ENCODE measurements around the gene TBCD. TPM values are rescaled to one million over a fixed set of nuclear protein-coding genes. Genes with fewer than 3 reads are reported as not detected.

TBCD gene
- total RNA-seq, 6 experiments from 2014 or later: 47.3 to 67.6 (median 62.5) TPM

DNA sequence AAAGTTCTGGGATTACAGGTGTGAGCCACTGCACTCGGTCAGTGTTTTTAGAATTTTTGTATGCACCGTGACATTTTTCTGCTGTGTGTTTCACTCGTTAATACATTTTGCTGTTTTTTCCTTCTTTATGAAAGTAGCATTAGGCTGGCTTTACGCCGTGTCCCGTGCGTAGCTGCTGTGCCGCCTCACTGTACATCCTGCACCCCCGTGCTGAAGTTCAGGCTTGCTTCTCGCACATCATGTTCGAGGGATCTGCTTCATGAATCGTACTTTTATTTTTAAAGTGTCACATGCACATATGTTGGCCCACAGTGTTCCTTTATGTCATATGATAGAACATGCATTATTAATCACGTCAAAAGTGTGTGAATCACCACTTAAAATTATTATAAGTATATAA lies 172.3 kb downstream of the TBCD start:
- Mint-ChIP-seq H3K9me3 (no peaks in the 10 kb centered on the region), H3K27me3 (ENCODE audit: insufficient read depth) (no peaks in the 10 kb centered on the region), H3K4me3 (no peak overlapping the region), H3K36me3 (ENCODE audit: low read depth) (peaks cover 21% of the 10 kb centered on the region; the same call in 1 of the 2 replicates), H3K27ac (no peak overlapping the region), H3K4me1 (ENCODE audit: low read depth) (no peaks in the 10 kb centered on the region)
- no peak for DNase-seq
- TF ChIP-seq, protein P1, sequence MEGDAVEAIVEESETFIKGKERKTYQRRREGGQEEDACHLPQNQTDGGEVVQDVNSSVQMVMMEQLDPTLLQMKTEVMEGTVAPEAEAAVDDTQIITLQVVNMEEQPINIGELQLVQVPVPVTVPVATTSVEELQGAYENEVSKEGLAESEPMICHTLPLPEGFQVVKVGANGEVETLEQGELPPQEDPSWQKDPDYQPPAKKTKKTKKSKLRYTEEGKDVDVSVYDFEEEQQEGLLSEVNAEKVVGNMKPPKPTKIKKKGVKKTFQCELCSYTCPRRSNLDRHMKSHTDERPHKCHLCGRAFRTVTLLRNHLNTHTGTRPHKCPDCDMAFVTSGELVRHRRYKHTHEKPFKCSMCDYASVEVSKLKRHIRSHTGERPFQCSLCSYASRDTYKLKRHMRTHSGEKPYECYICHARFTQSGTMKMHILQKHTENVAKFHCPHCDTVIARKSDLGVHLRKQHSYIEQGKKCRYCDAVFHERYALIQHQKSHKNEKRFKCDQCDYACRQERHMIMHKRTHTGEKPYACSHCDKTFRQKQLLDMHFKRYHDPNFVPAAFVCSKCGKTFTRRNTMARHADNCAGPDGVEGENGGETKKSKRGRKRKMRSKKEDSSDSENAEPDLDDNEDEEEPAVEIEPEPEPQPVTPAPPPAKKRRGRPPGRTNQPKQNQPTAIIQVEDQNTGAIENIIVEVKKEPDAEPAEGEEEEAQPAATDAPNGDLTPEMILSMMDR (IDR thresholded peaks at IDR 0.05): no peak

DNA sequence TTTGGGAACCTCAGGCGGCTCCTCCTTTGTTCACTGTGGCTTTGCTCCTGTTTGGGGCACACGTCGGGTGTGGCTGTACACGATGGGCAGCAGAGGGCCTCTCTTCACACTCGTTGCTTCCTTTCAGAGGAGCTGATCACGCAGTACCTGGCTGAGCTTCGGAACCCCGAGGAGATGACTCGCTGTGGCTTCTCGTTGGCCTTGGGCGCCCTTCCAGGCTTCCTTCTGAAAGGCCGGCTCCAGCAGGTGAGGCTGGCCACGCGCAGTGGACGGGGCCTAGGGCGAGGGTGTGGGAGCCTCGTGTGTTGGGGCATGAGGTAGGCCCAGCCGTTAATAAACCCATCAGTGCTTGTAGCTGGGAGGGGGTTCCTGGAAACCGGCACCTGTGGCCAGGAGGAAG lies 172.9 kb downstream of the TBCD start:
- Mint-ChIP-seq H3K4me3 (no peak overlapping the region), H3K4me1 (ENCODE audit: low read depth) (no peaks in the 10 kb centered on the region), H3K9me3 (no peaks in the 10 kb centered on the region), H3K36me3 (ENCODE audit: low read depth) (peaks cover 21% of the 10 kb centered on the region; the same call in 1 of the 2 replicates), H3K27me3 (ENCODE audit: insufficient read depth) (no peaks in the 10 kb centered on the region), H3K27ac (no peak overlapping the region)
- no peak for DNase-seq
- TF ChIP-seq, protein P1 (IDR thresholded peaks at IDR 0.05): no peak

DNA sequence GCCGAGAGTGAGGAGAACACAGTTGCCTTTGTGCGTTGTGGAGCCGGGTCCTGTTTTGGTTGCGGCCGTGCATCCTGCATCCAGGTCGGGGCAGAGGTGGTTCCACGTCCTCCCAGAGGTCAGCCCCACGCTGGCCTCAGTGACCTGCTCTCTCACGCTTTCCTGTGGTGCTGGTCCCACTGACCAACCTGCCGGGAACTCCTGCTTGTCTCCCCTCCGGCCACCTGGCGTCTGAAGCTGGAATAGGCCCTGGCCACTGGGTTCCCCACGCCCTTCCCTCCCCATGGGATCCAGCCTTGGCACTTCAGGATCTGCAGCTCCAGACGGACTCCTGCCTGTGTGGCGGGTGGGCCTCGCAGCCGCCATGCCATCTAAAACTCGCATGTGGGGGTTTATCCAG lies 173.5 kb downstream of the TBCD start:
- Mint-ChIP-seq H3K9me3 (no peaks in the 10 kb centered on the region), H3K27ac (no peak overlapping the region), H3K36me3 (ENCODE audit: low read depth) (peaks cover 21% of the 10 kb centered on the region; the same call in 1 of the 2 replicates), H3K27me3 (ENCODE audit: insufficient read depth) (no peaks in the 10 kb centered on the region), H3K4me1 (ENCODE audit: low read depth) (no peaks in the 10 kb centered on the region), H3K4me3 (no peak overlapping the region)
- TF ChIP-seq, protein P1 (IDR thresholded peaks at IDR 0.05): no peak
- no peak for DNase-seq

DNA sequence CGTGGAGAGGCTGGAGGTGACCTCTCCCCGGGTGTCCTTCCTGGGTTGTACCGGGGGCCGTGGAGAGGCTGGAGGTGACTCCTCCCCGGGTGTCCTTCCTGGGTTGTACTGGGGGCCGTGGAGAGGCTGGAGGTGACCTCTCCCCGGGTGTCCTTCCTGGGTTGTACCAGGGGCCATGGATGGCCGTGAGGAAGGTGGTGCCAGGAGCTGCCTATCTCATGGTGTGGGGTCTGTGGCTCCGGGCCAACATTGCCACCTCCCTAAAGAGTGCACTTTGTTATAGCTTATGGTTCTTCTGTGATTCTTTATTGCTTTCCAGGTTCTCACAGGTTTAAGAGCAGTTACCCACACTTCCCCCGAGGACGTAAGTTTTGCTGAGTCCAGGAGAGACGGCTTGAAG lies 174.2 kb downstream of the TBCD start:
- Mint-ChIP-seq H3K4me3 (no peak overlapping the region), H3K36me3 (ENCODE audit: low read depth) (peaks cover 26% of the 10 kb centered on the region), H3K9me3 (no peaks in the 10 kb centered on the region), H3K4me1 (ENCODE audit: low read depth) (peaks cover 2% of the 10 kb centered on the region), H3K27ac (no peak overlapping the region), H3K27me3 (ENCODE audit: insufficient read depth) (no peaks in the 10 kb centered on the region)
- DNase-seq: no peak
- TF ChIP-seq, protein P1 (IDR thresholded peaks at IDR 0.05): no peak

DNA sequence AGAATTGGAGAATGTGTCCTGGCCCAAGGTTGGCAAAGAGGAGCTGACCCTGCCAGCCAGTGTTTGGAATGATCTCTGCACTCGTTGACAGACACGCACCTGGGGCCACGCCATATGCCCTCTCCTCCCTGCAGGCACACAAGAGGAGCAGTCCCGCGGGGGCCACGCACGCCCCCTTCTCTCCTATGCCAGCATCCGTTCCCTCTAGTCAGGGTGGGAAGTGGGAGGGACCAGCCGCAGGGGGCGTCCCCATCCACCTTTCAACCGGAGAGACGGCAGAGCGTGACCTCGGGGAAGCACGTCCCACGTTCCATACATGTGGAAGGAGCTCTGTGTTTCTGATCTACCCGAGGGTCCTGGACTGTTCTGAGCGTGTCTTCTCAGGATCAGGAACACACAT lies 174.9 kb downstream of the TBCD start:
- Mint-ChIP-seq H3K9me3 (no peaks in the 10 kb centered on the region), H3K4me1 (ENCODE audit: low read depth) (peaks cover 8% of the 10 kb centered on the region), H3K27ac (no peak overlapping the region), H3K36me3 (ENCODE audit: low read depth) (peaks cover 32% of the 10 kb centered on the region), H3K4me3 (no peak overlapping the region), H3K27me3 (ENCODE audit: insufficient read depth) (no peaks in the 10 kb centered on the region)
- TF ChIP-seq, protein P1 (IDR thresholded peaks at IDR 0.05): no peak
- no peak for DNase-seq

DNA sequence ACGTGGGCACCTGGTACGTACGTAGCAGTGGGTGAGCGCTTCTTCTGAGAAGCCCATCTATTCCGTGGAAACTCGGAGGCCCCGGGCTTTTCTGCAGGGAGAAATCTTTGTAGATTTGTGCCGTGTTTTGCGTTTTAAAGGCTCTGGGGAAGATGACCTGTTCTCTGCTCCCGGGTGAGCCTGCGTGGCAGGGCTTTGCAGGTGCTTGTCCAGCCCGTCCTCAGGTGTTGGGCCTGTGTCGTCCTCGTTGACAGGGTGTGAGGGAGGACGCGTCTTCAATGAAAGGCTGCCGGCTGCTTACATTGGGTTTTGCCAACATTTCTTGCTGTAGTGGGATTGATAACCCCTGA lies 175.4 kb downstream of the TBCD start:
- TF ChIP-seq, protein P1 (IDR thresholded peaks at IDR 0.05): no peak
- Mint-ChIP-seq H3K9me3 (no peaks in the 10 kb centered on the region), H3K4me3 (no peak overlapping the region), H3K27me3 (ENCODE audit: insufficient read depth) (no peaks in the 10 kb centered on the region), H3K27ac (no peak overlapping the region), H3K4me1 (ENCODE audit: low read depth) (peaks cover 14% of the 10 kb centered on the region), H3K36me3 (ENCODE audit: low read depth) (peaks cover 32% of the 10 kb centered on the region)
- no peak for DNase-seq

Data from HFFc6 (cell line).